GM12865 (cell line): Measurements from ENCODE around the gene CRY1.
A peak's percentile ranks its signal among the peaks of the same experiment; 100 is the strongest.

Experiments used
- DNase-seq: peaks from one replicate; pipeline ENCODE4 v3.0.0; 2010; ENCODE audit warnings: low read depth
- H3K4me3 ChIP-seq: 2 replicates; pipeline ENCODE4 v1.5.1; 2011; ENCODE audit warnings: mild to moderate bottlenecking, low read depth, low read length, control low read depth
- TF ChIP-seq, protein P1 (sequence below): IDR thresholded peaks from 2 replicates; pipeline ENCODE4 v1.5.1; 2011; ENCODE audit warnings: low read length, control low read depth, low read depth, inconsistent platforms; ENCODE audit not compliant: insufficient read depth; ENCODE audit errors: missing control alignments

CRY1 gene

DNA sequence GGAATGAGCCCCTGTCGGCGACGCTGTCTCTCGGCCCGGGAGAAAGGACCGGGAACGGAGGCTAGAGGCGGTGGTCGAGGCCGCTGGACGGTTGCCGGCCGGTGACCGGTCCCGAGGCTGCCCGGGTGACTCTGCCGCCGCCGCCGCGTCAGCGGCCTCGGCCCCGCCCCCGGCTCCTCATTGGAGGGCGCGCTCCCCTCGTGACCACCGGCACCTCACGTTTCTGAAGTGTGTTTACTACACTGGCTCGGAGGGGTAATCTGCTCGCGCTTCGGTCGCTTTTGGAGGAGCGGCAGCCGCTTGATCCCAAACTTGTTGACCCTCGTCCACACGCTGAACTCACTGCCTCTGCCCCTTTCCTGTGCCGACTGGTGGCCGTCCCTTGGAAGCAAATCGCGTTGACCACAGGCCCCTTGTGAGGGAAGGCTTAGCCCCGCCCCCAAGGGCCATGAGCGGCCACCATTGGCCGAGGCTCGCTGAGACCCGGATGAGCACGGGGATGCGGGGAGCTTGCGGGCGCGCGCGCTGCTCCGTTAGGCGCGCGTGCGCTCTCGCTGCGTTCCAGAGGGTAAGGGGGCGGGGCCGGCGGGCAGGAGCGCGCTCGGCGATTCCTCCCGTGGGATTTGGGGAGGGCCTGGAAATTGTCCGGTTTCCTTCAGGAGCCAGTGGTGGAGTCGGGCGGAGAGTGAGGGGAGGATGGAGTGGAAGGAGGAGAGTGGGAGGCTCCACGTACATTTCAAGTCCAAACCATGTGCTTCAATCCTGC lies at the start of gene CRY1:
Gene CRY1, minus strand, starts transcription at position 133 of the 766 bp plus-strand sequence. CDS start 588 bp downstream, outside the sequence.
- peak; percentile 89 for DNase-seq
- TF ChIP-seq, protein P1, sequence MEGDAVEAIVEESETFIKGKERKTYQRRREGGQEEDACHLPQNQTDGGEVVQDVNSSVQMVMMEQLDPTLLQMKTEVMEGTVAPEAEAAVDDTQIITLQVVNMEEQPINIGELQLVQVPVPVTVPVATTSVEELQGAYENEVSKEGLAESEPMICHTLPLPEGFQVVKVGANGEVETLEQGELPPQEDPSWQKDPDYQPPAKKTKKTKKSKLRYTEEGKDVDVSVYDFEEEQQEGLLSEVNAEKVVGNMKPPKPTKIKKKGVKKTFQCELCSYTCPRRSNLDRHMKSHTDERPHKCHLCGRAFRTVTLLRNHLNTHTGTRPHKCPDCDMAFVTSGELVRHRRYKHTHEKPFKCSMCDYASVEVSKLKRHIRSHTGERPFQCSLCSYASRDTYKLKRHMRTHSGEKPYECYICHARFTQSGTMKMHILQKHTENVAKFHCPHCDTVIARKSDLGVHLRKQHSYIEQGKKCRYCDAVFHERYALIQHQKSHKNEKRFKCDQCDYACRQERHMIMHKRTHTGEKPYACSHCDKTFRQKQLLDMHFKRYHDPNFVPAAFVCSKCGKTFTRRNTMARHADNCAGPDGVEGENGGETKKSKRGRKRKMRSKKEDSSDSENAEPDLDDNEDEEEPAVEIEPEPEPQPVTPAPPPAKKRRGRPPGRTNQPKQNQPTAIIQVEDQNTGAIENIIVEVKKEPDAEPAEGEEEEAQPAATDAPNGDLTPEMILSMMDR, result no peak
- peak within 1 kb of the TSS; percentile 56 for H3K4me3 ChIP-seq

GRCh38 chr12:107139787-107140186 lies 46.4 kb upstream of the CRY1 start:
- no peak overlapping the region for H3K4me3 ChIP-seq
- DNase-seq, result no peak
- TF ChIP-seq, protein P1, result no peak

DNA sequence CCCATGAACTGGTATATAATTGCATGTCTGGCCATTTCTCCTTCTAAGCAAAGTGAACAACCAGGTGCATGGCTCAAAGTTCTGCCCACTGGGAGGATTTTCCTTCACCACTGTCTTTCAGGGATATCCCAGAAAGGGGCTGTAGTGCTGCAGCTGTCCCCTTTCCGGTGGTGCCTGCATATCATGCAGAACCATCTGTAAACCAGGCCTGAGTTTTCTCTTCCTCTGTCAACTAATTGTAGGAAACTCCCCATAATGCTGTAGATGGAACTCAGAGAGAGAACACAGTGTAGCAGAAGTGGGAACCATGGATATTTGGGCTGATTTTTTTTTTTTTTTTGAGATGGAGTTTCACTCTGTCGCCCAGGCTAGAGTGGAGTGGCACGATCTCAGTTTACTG lies 45.6 kb upstream of the CRY1 start:
- TF ChIP-seq, protein P1, result no peak
- no peak overlapping the region for H3K4me3 ChIP-seq
- DNase-seq, result no peak

GRCh38 chr12:107135177-107135576 lies 41.8 kb upstream of the CRY1 start:
- no peak for DNase-seq
- TF ChIP-seq, protein P1, result no peak
- H3K4me3 ChIP-seq, result no peak overlapping the region

- TF ChIP-seq, protein P1, result peak; percentile 45
- H3K4me3 ChIP-seq, result no peak overlapping the region
- peak; percentile 50 for DNase-seq
Measured at GRCh38 chr12:107134558-107134957, 41.2 kb upstream of the CRY1 start.

GRCh38 chr12:107133462-107133861 lies 40.1 kb upstream of the CRY1 start:
- DNase-seq, result no peak
- no peak overlapping the region for H3K4me3 ChIP-seq
- TF ChIP-seq, protein P1, result no peak
